HepG2 (cell line): ENCODE data around the gene CDK6. TPM values are rescaled to one million over a fixed set of nuclear protein-coding genes. Genes with fewer than 3 reads are reported as not detected.
A peak's percentile ranks its signal among the peaks of the same experiment; 100 is the strongest.

Source experiments
- CAMTA2 ChIP-seq: sonication (generic); formaldehyde crosslinking; IDR thresholded peaks from 2 replicates; pipeline ENCODE4 v1.4.0; 2020; ENCODE audit warnings: mild to moderate bottlenecking, missing genetic modification reagents, borderline replicate concordance
- CENPX ChIP-seq: sonication (generic); formaldehyde crosslinking; IDR thresholded peaks from 2 replicates; pipeline ENCODE4 v1.9.0; 2021; ENCODE audit warnings: mild to moderate bottlenecking, missing genetic modification reagents, moderate library complexity
- DR1 ChIP-seq: sonication (generic); formaldehyde crosslinking; IDR thresholded peaks from 2 replicates; pipeline ENCODE4 v1.8.0; 2021; ENCODE audit warnings: mild to moderate bottlenecking, missing genetic modification reagents, inconsistent platforms
- ESRRA ChIP-seq: sonication (generic); formaldehyde crosslinking; IDR thresholded peaks from 2 replicates; pipeline ENCODE4 v1.5.1; 2020; ENCODE audit warnings: mild to moderate bottlenecking, low read depth, missing genetic modification reagents
- HCFC1 ChIP-seq: fragments of 150-350 bp; IDR thresholded peaks from 2 replicates; pipeline ENCODE4 v1.6.1; 2014; ENCODE audit warnings: low read depth, low read length
- KAT8 ChIP-seq: IDR thresholded peaks from 2 replicates; pipeline ENCODE4 v1.6.1; 2016; ENCODE audit warnings: missing genetic modification reagents, missing compliant biosample characterization
- MXD4 ChIP-seq: IDR thresholded peaks from 2 replicates; pipeline ENCODE4 v1.6.1; 2016; ENCODE audit warnings: mild to moderate bottlenecking, missing biosample characterization, missing genetic modification reagents
- NR1H2 ChIP-seq: sonication (generic); formaldehyde crosslinking; IDR thresholded peaks from 2 replicates; pipeline ENCODE4 v1.8.1; 2022; ENCODE audit warnings: low read depth, missing genetic modification reagents, borderline replicate concordance
- POGZ ChIP-seq: sonication (generic); formaldehyde crosslinking; IDR thresholded peaks from 2 replicates; pipeline ENCODE4 v1.4.0; 2020; ENCODE audit warnings: mild to moderate bottlenecking, missing genetic modification reagents
- POLR2A ChIP-seq, 2 experiments: IDR thresholded peaks; 2 replicates each; pipeline ENCODE4 v1.6.1; 2011; ENCODE audit warnings: low read depth in 2 of 2, low read length in 2 of 2, mild to moderate bottlenecking in 1 of 2, moderate library complexity in 1 of 2; ENCODE audit not compliant: insufficient read depth in 1 of 2
- SNAPC4 ChIP-seq: sonication (generic); formaldehyde crosslinking; IDR thresholded peaks from 2 replicates; pipeline ENCODE4 v1.4.0; 2020; ENCODE audit warnings: mild to moderate bottlenecking, missing genetic modification reagents
- SPEN ChIP-seq: sonication (generic); formaldehyde crosslinking; IDR thresholded peaks from 2 replicates; pipeline ENCODE4 v1.5.1; 2020; ENCODE audit warnings: low read depth, mild to moderate bottlenecking, missing genetic modification reagents
- TBP ChIP-seq: sonication (generic); formaldehyde crosslinking; IDR thresholded peaks from 2 replicates; pipeline ENCODE4 v1.5.0; 2020; ENCODE audit warnings: missing genetic modification reagents
- ZBTB10 ChIP-seq: sonication (generic); formaldehyde crosslinking; IDR thresholded peaks from 2 replicates; pipeline ENCODE4 v1.4.0; 2020; ENCODE audit warnings: missing genetic modification reagents, borderline replicate concordance
- ZNF180 ChIP-seq: sonication (generic); formaldehyde crosslinking; IDR thresholded peaks from 2 replicates; pipeline ENCODE4 v1.4.0; 2020; ENCODE audit warnings: low read depth, missing genetic modification reagents, borderline replicate concordance
- ZNF232 ChIP-seq: sonication (generic); formaldehyde crosslinking; IDR thresholded peaks from 2 replicates; pipeline ENCODE4 v1.4.0; 2020; ENCODE audit warnings: missing genetic modification reagents, borderline replicate concordance
- ZNF253 ChIP-seq: sonication (generic); formaldehyde crosslinking; IDR thresholded peaks from 2 replicates; pipeline ENCODE4 v1.8.0; 2022; ENCODE audit warnings: mild to moderate bottlenecking, missing genetic modification reagents, borderline replicate concordance
- ZNF468 ChIP-seq: sonication (generic); formaldehyde crosslinking; IDR thresholded peaks from 2 replicates; pipeline ENCODE4 v1.8.0; 2022; ENCODE audit warnings: mild to moderate bottlenecking, moderate library complexity, missing genetic modification reagents
- ZNF597 ChIP-seq: sonication (generic); formaldehyde crosslinking; IDR thresholded peaks from 2 replicates; pipeline ENCODE4 v1.5.0; 2020; ENCODE audit warnings: missing genetic modification reagents
- ZNF644 ChIP-seq: IDR thresholded peaks from 2 replicates; pipeline ENCODE4 v1.6.1; 2016; ENCODE audit warnings: low read depth
- ZNF788 ChIP-seq: sonication (generic); formaldehyde crosslinking; IDR thresholded peaks from 2 replicates; pipeline ENCODE4 v1.5.0; 2020; ENCODE audit warnings: mild to moderate bottlenecking, missing genetic modification reagents, borderline replicate concordance
- polyA plus RNA-seq, 8 experiments: library from polyadenylated mRNA; depleted of rRNA in 3 of 8; stranded (reverse) in 7 of 8; unstranded in 1 of 8; fragments of >200 nt; fragmentation: Illumina TruSeq in 4 of 8; extraction: Trizol in 4 of 8; gene quantifications; 2 replicates each; pipeline versions ENCODE4 v1.2.1 to v1.2.3, GENCODE V29; 2011 to 2016; ENCODE audit warnings: low read depth in 4 of 8, missing spikeins in 1 of 8, mixed read lengths in 1 of 8; ENCODE audit not compliant: insufficient read depth in 1 of 8
- total RNA-seq, 5 experiments: library from RNA; depleted of rRNA; stranded (reverse); fragments of >200 nt; fragmentation: Illumina TruSeq; extraction: Trizol; gene quantifications; 2 replicates each; pipeline ENCODE4 v1.2.3, GENCODE V29; 2016; ENCODE audit warnings: low read depth in 1 of 5

Gene CDK6
- total and polyA plus RNA-seq, 2 of the 13 experiments (the other 11 are each of a cell fraction or from before 2014, with no cell fraction given), result 34.6 to 90.8 TPM

- no peak for TF ChIP-seq ZNF232 (CRISPR knock-in tag)
- peak; percentile 97 for TF ChIP-seq POGZ (CRISPR knock-in tag)
- TF ChIP-seq ZBTB10 (CRISPR knock-in tag), result no peak
- no peak for TF ChIP-seq DR1 (CRISPR knock-in tag)
- no peak for TF ChIP-seq ESRRA
- TF ChIP-seq SPEN, result no peak
- TF ChIP-seq ZNF644, result peak; percentile 92
- no peak for TF ChIP-seq CAMTA2 (CRISPR knock-in tag)
- TF ChIP-seq SNAPC4, result no peak
- no peak for TF ChIP-seq ZNF597 (CRISPR knock-in tag)
- TF ChIP-seq CENPX (CRISPR knock-in tag), result no peak
- TF ChIP-seq ZNF468 (CRISPR knock-in tag), result no peak
- TF ChIP-seq POLR2A (IDR thresholded peaks at IDR 0.05; ENCODE audit: insufficient read depth in 1 of 2, low read depth in 2 of 2, low read length in 2 of 2), result no peak
- no peak for TF ChIP-seq HCFC1
- no peak for TF ChIP-seq ZNF253 (CRISPR knock-in tag)
- no peak for TF ChIP-seq NR1H2 (CRISPR knock-in tag)
- no peak for TF ChIP-seq TBP (CRISPR knock-in tag)
- TF ChIP-seq ZNF180 (CRISPR knock-in tag), result no peak
- no peak for TF ChIP-seq ZNF788 (CRISPR knock-in tag)
- TF ChIP-seq KAT8 (CRISPR knock-in tag), result peak; percentile 40; the same call in 1 of the 2 replicates
- no peak for TF ChIP-seq MXD4
These were observed 84.2 kb downstream of the CDK6 start (continued) for GRCh38 chr7:92751902-92752901.
